HCT116 (cell line): ENCODE results near the gene SP100.

Experiments
- CEBPB ChIP-seq: IDR thresholded peaks from 2 replicates; pipeline ENCODE4 v1.6.1; 2012; ENCODE audit warnings: low read depth
- CTCF ChIP-seq, 3 experiments: fragments of 200-600 bp in 1 of 3; sonication (generic) in 1 of 3; IDR thresholded peaks in 2 of 3; conservative IDR thresholded peaks in 1 of 3; 2 replicates each; pipeline ENCODE4 v1.5.1; 2012 to 2017; ENCODE audit warnings: low read depth in 2 of 3, low read length in 2 of 3, antibody characterized with exemption in 1 of 3, borderline replicate concordance in 1 of 3, control low read depth in 1 of 3, mild to moderate bottlenecking in 1 of 3, mixed read lengths in 1 of 3, mixed run types in 1 of 3, moderate library complexity in 1 of 3; ENCODE audit not compliant: insufficient read depth in 1 of 3
- EZH2 ChIP-seq: fragments of 200-600 bp; sonication (generic); IDR thresholded peaks from 2 replicates; pipeline ENCODE4 v1.6.1; 2017; ENCODE audit warnings: antibody characterized with exemption, mixed run types
- POLR2A ChIP-seq: IDR thresholded peaks from 2 replicates; pipeline ENCODE4 v1.7.0; 2011; ENCODE audit warnings: borderline replicate concordance; ENCODE audit not compliant: insufficient read depth, insufficient read length; ENCODE audit errors: extremely low read depth
- POLR2AphosphoS5 ChIP-seq: IDR thresholded peaks from 2 replicates; pipeline ENCODE4 v1.6.1; 2011; ENCODE audit warnings: mild to moderate bottlenecking, low read depth, low read length, moderate library complexity
- RAD21 ChIP-seq: IDR thresholded peaks from 2 replicates; pipeline ENCODE4 v1.6.1; 2012; ENCODE audit warnings: low read depth, mild to moderate bottlenecking
- SIN3A ChIP-seq: IDR thresholded peaks from 2 replicates; pipeline ENCODE4 v1.6.1; 2012; ENCODE audit warnings: low read depth
- SP1 ChIP-seq: IDR thresholded peaks from 2 replicates; pipeline ENCODE4 v1.6.1; 2012; ENCODE audit warnings: low read depth
- TCF7L2 ChIP-seq: IDR thresholded peaks from 2 replicates; pipeline ENCODE4 v1.7.0; 2011; ENCODE audit warnings: borderline replicate concordance, inconsistent platforms; ENCODE audit not compliant: insufficient read depth, insufficient read length; ENCODE audit errors: extremely low read depth
- ZNF274 ChIP-seq: fragments of 200-500 bp; sonication (Bioruptor generic); IDR thresholded peaks from 2 replicates; pipeline ENCODE4 v1.6.1; 2014; ENCODE audit warnings: mild to moderate bottlenecking, low read depth, low read length, inconsistent platforms
- TF ChIP-seq, protein P1 (sequence below): IDR thresholded peaks from 2 replicates; pipeline ENCODE4 v1.6.1; 2012; ENCODE audit warnings: low read depth

GRCh38 chr2:230429513-230429912 is 13.5 kb downstream of the SP100 start:
- TF ChIP-seq CTCF (IDR thresholded peaks at IDR 0.05 in 2 of 3, conservative IDR thresholded peaks at IDR 0.05 in 1 of 3; ENCODE audit: borderline replicate concordance in 1 of 3, insufficient read depth in 1 of 3, low read depth in 2 of 3, low read length in 2 of 3) (no peak), TCF7L2 (no peak), RAD21 (no peak), SP1 (no peak), SIN3A (no peak), EZH2 (no peak), POLR2AphosphoS5 (no peak), ZNF274 (no peak), POLR2A (no peak), CEBPB (no peak)
- TF ChIP-seq, protein P1, sequence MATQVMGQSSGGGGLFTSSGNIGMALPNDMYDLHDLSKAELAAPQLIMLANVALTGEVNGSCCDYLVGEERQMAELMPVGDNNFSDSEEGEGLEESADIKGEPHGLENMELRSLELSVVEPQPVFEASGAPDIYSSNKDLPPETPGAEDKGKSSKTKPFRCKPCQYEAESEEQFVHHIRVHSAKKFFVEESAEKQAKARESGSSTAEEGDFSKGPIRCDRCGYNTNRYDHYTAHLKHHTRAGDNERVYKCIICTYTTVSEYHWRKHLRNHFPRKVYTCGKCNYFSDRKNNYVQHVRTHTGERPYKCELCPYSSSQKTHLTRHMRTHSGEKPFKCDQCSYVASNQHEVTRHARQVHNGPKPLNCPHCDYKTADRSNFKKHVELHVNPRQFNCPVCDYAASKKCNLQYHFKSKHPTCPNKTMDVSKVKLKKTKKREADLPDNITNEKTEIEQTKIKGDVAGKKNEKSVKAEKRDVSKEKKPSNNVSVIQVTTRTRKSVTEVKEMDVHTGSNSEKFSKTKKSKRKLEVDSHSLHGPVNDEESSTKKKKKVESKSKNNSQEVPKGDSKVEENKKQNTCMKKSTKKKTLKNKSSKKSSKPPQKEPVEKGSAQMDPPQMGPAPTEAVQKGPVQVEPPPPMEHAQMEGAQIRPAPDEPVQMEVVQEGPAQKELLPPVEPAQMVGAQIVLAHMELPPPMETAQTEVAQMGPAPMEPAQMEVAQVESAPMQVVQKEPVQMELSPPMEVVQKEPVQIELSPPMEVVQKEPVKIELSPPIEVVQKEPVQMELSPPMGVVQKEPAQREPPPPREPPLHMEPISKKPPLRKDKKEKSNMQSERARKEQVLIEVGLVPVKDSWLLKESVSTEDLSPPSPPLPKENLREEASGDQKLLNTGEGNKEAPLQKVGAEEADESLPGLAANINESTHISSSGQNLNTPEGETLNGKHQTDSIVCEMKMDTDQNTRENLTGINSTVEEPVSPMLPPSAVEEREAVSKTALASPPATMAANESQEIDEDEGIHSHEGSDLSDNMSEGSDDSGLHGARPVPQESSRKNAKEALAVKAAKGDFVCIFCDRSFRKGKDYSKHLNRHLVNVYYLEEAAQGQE: no peak
